Smooth muscle cell (in vitro differentiated cells): ENCODE results near the gene CEACAM18. TPM values are rescaled to one million over a fixed set of nuclear protein-coding genes. Genes with fewer than 3 reads are reported as not detected.

Experiments
- DNase-seq: peaks from one replicate; lab custom pipeline; 2025; ENCODE audit not compliant: unreplicated experiment; lab: John Stamatoyannopoulos, UW
- H2AFZ ChIP-seq: fragments of 200-600 bp; sonication (generic); 2 replicates; pipeline ENCODE4 v1.6.0; 2016; ENCODE audit warnings: antibody characterized with exemption, low read depth, mild to moderate bottlenecking
- H3F3A ChIP-seq: fragments of 200-600 bp; sonication (generic); 2 replicates; pipeline ENCODE4 v1.6.0; 2017; ENCODE audit warnings: antibody characterized with exemption, low read depth
- H3K27ac ChIP-seq: fragments of 200-600 bp; sonication (generic); 2 replicates; pipeline ENCODE4 v1.5.1; 2016; ENCODE audit warnings: low read depth, mild to moderate bottlenecking
- H3K27me3 ChIP-seq: fragments of 200-600 bp; sonication (generic); 2 replicates; pipeline ENCODE4 v1.6.1; 2016; ENCODE audit warnings: low read depth, mild to moderate bottlenecking
- H3K36me3 ChIP-seq: fragments of 200-600 bp; sonication (generic); 2 replicates; pipeline ENCODE4 v1.5.1; 2016; ENCODE audit warnings: low read depth
- H3K4me1 ChIP-seq: fragments of 200-600 bp; sonication (generic); 2 replicates; pipeline ENCODE4 v1.5.1; 2016; ENCODE audit warnings: low read depth
- H3K4me2 ChIP-seq: fragments of 200-600 bp; sonication (generic); 2 replicates; pipeline ENCODE4 v1.6.0; 2016; ENCODE audit warnings: mild to moderate bottlenecking
- H3K4me3 ChIP-seq: fragments of 200-600 bp; sonication (generic); 2 replicates; pipeline ENCODE4 v1.5.1; 2016; ENCODE audit warnings: mild to moderate bottlenecking
- H3K79me2 ChIP-seq: fragments of 200-600 bp; sonication (generic); 2 replicates; pipeline ENCODE4 v1.6.0; 2016; ENCODE audit warnings: low read depth, mild to moderate bottlenecking
- H3K9ac ChIP-seq: fragments of 200-600 bp; sonication (generic); 2 replicates; pipeline ENCODE4 v1.6.0; 2016; ENCODE audit warnings: low read depth
- H3K9me3 ChIP-seq: fragments of 200-600 bp; sonication (generic); replicated peaks from 2 replicates; pipeline ENCODE4 v1.5.1; 2016; ENCODE audit warnings: low read depth
- H4K20me1 ChIP-seq: fragments of 200-600 bp; sonication (generic); 2 replicates; pipeline ENCODE4 v1.6.0; 2016; ENCODE audit warnings: low read depth
- WGBS: methylation state at CpG from one replicate; pipeline ENCODE4 v1.1.7; 2016; ENCODE audit warnings: low lambda C conversion rate; 5-methylcytosine and 5-hydroxymethylcytosine counted together
- polyA plus RNA-seq: library from polyadenylated mRNA; unstranded; fragments of >200 nt; fragmentation: Nextera tagmentation; extraction: Ambion mirVana; gene quantifications from 2 replicates; pipeline ENCODE4 v1.2.1, GENCODE V29; 2016
- total RNA-seq: library from RNA; depleted of rRNA; stranded (reverse); fragments of >200 nt; gene quantifications from 2 replicates; pipeline ENCODE4 v1.2.3, GENCODE V29; 2014
- TF ChIP-seq, protein P1 (sequence below): fragments of 200-600 bp; sonication (generic); IDR thresholded peaks from 2 replicates; pipeline ENCODE4 v1.5.1; 2017; ENCODE audit warnings: borderline replicate concordance, mild to moderate bottlenecking, antibody characterized with exemption; ENCODE audit not compliant: insufficient read depth, poor library complexity, severe bottlenecking

Gene CEACAM18
- total and polyA plus RNA-seq, 2 experiments from 2014 or later = not detected

DNA sequence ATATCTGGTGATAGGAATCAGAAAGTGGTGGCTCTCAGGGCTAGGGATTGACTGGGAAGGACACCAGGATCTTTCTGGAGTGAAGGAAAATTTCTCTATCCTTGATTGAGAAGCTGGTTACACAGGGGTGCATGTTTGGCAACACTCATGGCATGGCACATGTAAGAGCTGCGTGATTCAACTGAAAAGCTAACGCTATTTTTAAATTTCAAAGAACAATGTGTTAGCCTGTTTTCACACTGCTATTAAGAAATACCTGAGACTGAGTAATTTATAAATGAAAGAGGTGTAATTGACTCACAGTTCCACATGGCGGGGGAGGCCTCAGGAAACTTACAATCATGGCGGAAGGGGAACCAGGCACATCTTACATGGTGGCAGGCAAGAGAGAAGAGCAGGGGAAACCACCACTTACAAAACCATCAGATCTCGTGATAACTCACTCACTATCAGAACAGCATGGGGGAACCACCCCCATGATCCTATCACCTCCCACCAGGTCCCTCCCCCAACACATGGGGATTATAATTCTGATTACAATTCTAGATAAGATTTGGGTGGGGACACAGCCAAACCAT lies 27.5 kb upstream of the CEACAM18 start:
- no peak overlapping the region for H3K4me2 ChIP-seq
- no peak overlapping the region for H3K27ac ChIP-seq
- H3K9me3 ChIP-seq = no peaks in the 10 kb centered on the region
- no peak overlapping the region for H3K4me3 ChIP-seq
- DNase-seq = no peak
- TF ChIP-seq, protein P1, sequence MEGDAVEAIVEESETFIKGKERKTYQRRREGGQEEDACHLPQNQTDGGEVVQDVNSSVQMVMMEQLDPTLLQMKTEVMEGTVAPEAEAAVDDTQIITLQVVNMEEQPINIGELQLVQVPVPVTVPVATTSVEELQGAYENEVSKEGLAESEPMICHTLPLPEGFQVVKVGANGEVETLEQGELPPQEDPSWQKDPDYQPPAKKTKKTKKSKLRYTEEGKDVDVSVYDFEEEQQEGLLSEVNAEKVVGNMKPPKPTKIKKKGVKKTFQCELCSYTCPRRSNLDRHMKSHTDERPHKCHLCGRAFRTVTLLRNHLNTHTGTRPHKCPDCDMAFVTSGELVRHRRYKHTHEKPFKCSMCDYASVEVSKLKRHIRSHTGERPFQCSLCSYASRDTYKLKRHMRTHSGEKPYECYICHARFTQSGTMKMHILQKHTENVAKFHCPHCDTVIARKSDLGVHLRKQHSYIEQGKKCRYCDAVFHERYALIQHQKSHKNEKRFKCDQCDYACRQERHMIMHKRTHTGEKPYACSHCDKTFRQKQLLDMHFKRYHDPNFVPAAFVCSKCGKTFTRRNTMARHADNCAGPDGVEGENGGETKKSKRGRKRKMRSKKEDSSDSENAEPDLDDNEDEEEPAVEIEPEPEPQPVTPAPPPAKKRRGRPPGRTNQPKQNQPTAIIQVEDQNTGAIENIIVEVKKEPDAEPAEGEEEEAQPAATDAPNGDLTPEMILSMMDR = no peak
- H3K9ac ChIP-seq = no peak overlapping the region
- H2AFZ ChIP-seq = no peak overlapping the region
- H3K36me3 ChIP-seq = no peaks in the 10 kb centered on the region
- H3K4me1 ChIP-seq = no peaks in the 10 kb centered on the region
- H3K27me3 ChIP-seq = no peaks in the 10 kb centered on the region
- H3F3A ChIP-seq = no peaks in the 10 kb centered on the region
- 75% methylated on average over 5 of the region's 5 CpGs for WGBS
- H3K79me2 ChIP-seq = no peaks in the 10 kb centered on the region
- no peaks in the 10 kb centered on the region for H4K20me1 ChIP-seq

DNA sequence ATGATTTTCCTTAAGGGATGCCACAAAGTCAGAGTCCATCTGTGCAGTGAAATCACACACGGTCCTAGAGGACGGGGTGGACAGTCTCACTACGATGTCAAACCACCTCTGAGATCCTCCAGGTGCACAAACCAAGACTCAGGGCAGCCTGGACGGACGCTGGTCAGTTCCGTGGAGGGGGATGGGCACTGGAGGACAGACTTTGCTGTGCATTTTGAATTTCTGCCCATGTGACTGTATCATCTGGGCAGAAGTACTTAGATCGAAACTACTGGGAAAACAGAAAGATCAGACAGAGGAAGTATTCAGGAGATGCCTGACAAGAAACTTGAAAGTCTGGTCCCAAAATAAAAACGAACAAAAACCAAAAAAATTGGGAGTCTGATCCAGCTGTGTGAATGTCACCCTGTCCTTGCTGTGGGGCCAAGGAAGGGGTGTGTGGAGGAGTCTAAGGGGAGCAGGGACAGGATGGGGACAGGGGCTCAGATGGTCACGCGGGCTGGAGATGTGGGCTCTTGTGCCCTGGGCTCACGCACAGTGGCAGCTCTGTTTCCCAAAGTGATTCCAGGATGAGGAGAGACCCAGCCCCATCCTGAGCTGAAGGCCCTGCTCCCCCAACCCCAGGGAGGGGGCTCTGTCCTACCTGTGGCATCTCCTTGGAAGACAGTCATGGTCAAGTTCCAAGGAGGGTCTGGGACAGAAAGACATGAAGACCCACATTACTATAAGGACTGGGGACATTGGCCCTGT lies 21.6 kb upstream of the CEACAM18 start:
- Histone ChIP-seq H3K4me2 (no peak overlapping the region), H3K4me3 (no peak overlapping the region), H3K36me3 (no peaks in the 10 kb centered on the region), H3K4me1 (no peaks in the 10 kb centered on the region), H3F3A (no peaks in the 10 kb centered on the region), H4K20me1 (no peaks in the 10 kb centered on the region), H3K9ac (no peak overlapping the region), H3K27ac (no peak overlapping the region), H2AFZ (no peak overlapping the region), H3K9me3 (no peaks in the 10 kb centered on the region), H3K79me2 (no peaks in the 10 kb centered on the region), H3K27me3 (no peaks in the 10 kb centered on the region)
- DNase-seq = no peak
- WGBS = 81% methylated on average over 11 of the region's 11 CpGs
- TF ChIP-seq, protein P1 = no peak

DNA sequence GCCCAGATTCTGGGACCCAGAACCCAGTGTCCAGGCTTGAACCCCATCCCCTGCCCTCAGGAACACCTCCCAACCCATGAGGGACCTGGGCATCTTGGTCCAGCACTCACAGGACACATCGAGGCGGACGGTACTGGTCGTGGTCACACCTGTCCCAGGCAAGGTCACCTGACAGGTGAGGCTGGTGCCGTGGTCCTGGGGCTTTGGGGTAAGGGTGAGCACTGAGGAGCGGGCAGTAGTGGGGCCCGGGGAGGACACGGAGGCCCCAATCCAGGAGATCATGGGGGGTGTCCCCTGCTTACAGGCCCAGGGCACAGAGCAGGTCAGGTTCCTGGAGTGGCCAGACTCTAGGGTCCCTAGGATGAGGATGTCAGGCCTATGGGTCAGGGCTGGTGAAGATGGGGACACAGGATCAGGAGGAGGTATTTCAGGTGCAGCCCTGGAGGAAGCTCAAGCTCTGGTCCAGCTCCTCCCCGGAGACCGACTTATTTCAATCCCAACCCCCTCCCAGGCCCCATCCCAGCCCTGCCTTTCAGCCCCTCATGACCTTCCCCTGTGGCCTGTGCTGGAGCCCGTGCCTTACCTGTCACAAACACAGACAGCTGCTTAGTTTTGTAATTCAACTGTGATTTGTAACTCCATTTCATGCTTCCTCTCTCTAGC lies 20.9 kb upstream of the CEACAM18 start:
- Histone ChIP-seq H2AFZ (no peak overlapping the region), H3K9ac (no peak overlapping the region), H3F3A (no peaks in the 10 kb centered on the region), H3K4me1 (no peaks in the 10 kb centered on the region), H4K20me1 (no peaks in the 10 kb centered on the region), H3K27me3 (no peaks in the 10 kb centered on the region), H3K36me3 (no peaks in the 10 kb centered on the region), H3K79me2 (no peaks in the 10 kb centered on the region), H3K4me3 (no peak overlapping the region), H3K4me2 (no peak overlapping the region), H3K9me3 (no peaks in the 10 kb centered on the region), H3K27ac (no peak overlapping the region)
- DNase-seq = no peak
- TF ChIP-seq, protein P1 = no peak
- 83% methylated on average over 11 of the region's 11 CpGs for WGBS
